K562 (cell line): ENCODE measurements around the gene PREB. TPM values are rescaled to one million over a fixed set of nuclear protein-coding genes. Genes with fewer than 3 reads are reported as not detected.

Experiments
- E2F3 ChIP-seq: fragments of 250-450 bp; sonication (Bioruptor Pico); IDR thresholded peaks from 2 replicates; pipeline ENCODE4 v1.4.0; 2020; ENCODE audit warnings: mild to moderate bottlenecking
- ERF ChIP-seq: fragments of 450-650 bp; formaldehyde crosslinking; IDR thresholded peaks from 2 replicates; pipeline ENCODE4 v1.4.0; 2020; ENCODE audit warnings: mild to moderate bottlenecking, mixed read lengths
- GABPA ChIP-seq: fragments of 200-800 bp; sonication (Bioruptor generic); conservative IDR thresholded peaks from 2 replicates; pipeline ENCODE4 v1.6.1; 2016; ENCODE audit warnings: low read depth, missing genetic modification characterization, missing compliant biosample characterization
- GATA2 ChIP-seq: sonication (generic); formaldehyde crosslinking; IDR thresholded peaks from 2 replicates; pipeline ENCODE4 v1.4.0; 2020; ENCODE audit warnings: mild to moderate bottlenecking, missing genetic modification reagents
- HDAC1 ChIP-seq, 2 experiments: fragments of 450-650 bp; IDR thresholded peaks; 2 replicates each; pipeline ENCODE4 v1.6.1; 2016 to 2017; ENCODE audit warnings: inconsistent platforms in 1 of 2, mild to moderate bottlenecking in 1 of 2, moderate library complexity in 1 of 2
- KDM2B ChIP-seq: fragments of 250-450 bp; sonication (Bioruptor Pico); IDR thresholded peaks from 2 replicates; pipeline ENCODE4 v1.8.0; 2021; ENCODE audit warnings: mild to moderate bottlenecking, moderate library complexity
- L3MBTL2 ChIP-seq: fragments of 450-650 bp; IDR thresholded peaks from 2 replicates; pipeline ENCODE4 v1.6.1; 2016; ENCODE audit warnings: mild to moderate bottlenecking, moderate library complexity
- LEF1 ChIP-seq: fragments of 450-650 bp; IDR thresholded peaks from 2 replicates; pipeline ENCODE4 v1.6.1; 2016; ENCODE audit warnings: mild to moderate bottlenecking
- MAX ChIP-seq: sonication (generic); formaldehyde crosslinking; IDR thresholded peaks from 2 replicates; pipeline ENCODE4 v1.9.0; 2022; ENCODE audit warnings: mild to moderate bottlenecking, missing genetic modification reagents
- NFE2L1 ChIP-seq: fragments of 450-650 bp; IDR thresholded peaks from 2 replicates; pipeline ENCODE4 v1.6.1; 2016; ENCODE audit warnings: missing genetic modification characterization, low read depth, mild to moderate bottlenecking, missing compliant biosample characterization, moderate library complexity, borderline replicate concordance
- SMAD4 ChIP-seq: fragments of 250-450 bp; sonication (Bioruptor Pico); conservative IDR thresholded peaks from 2 replicates; pipeline ENCODE4 v1.8.0; 2021; ENCODE audit warnings: inconsistent platforms, mild to moderate bottlenecking, moderate library complexity
- TCF3 ChIP-seq: sonication (generic); formaldehyde crosslinking; IDR thresholded peaks from 2 replicates; pipeline ENCODE4 v1.4.0; 2020; ENCODE audit warnings: mild to moderate bottlenecking, missing genetic modification reagents
- TRIM28 ChIP-seq: fragments of 450-650 bp; IDR thresholded peaks from 2 replicates; pipeline ENCODE4 v1.6.1; 2017
- ZFP1 ChIP-seq: fragments of 450-650 bp; formaldehyde crosslinking; IDR thresholded peaks from 2 replicates; pipeline ENCODE4 v1.4.0; 2020; ENCODE audit warnings: mild to moderate bottlenecking, mixed read lengths
- ZFX ChIP-seq: sonication (generic); formaldehyde crosslinking; IDR thresholded peaks from 2 replicates; pipeline ENCODE4 v1.8.0; 2022; ENCODE audit warnings: mild to moderate bottlenecking, missing genetic modification reagents, moderate library complexity
- ZNF239 ChIP-seq: fragments of 250-450 bp; sonication (Bioruptor Pico); IDR thresholded peaks from 2 replicates; pipeline ENCODE4 v1.4.0; 2020; ENCODE audit warnings: mild to moderate bottlenecking
- ZNF324 ChIP-seq: fragments of 250-450 bp; sonication (Bioruptor Pico); IDR thresholded peaks from 2 replicates; pipeline ENCODE4 v1.4.0; 2020; ENCODE audit warnings: mild to moderate bottlenecking
- ZNF395 ChIP-seq: fragments of 200-800 bp; sonication (Bioruptor generic); IDR thresholded peaks from 2 replicates; pipeline ENCODE4 v1.6.1; 2017; ENCODE audit warnings: missing genetic modification characterization, missing compliant biosample characterization
- ZNF444 ChIP-seq: fragments of 250-450 bp; sonication (Bioruptor Pico); IDR thresholded peaks from 2 replicates; pipeline ENCODE4 v1.4.0; 2020; ENCODE audit warnings: mild to moderate bottlenecking, moderate library complexity
- ZNF445 ChIP-seq: fragments of 250-450 bp; sonication (Bioruptor Pico); IDR thresholded peaks from 2 replicates; pipeline ENCODE4 v1.4.0; 2020; ENCODE audit warnings: low read depth, mild to moderate bottlenecking, moderate library complexity
- ZNF644 ChIP-seq: fragments of 200-800 bp; sonication (Bioruptor generic); IDR thresholded peaks from 2 replicates; pipeline ENCODE4 v1.6.1; 2016; ENCODE audit warnings: low read depth, missing genetic modification characterization, missing compliant biosample characterization
- polyA plus RNA-seq, 8 experiments: library from polyadenylated mRNA; depleted of rRNA in 4 of 8; stranded (reverse) in 5 of 8; unstranded in 3 of 8; fragments of >200 nt; fragmentation: Nextera tagmentation in 2 of 8; fragmentation: Illumina TruSeq in 1 of 8; extraction: Ambion mirVana in 2 of 8; extraction: Trizol in 1 of 8; gene quantifications; 2 replicates each; pipeline versions ENCODE4 v1.2.1 to v1.2.3, GENCODE V29; 2011 to 2014; ENCODE audit warnings: inconsistent platforms in 1 of 8, missing spikeins in 1 of 8
- total RNA-seq, 7 experiments: library from RNA; depleted of rRNA in 6 of 7; stranded (reverse); fragments of >200 nt in 6 of 7; fragmentation: Illumina TruSeq in 2 of 7; extraction: Trizol in 2 of 7; gene quantifications; 2 replicates each; pipeline versions ENCODE4 v1.2.1 to v1.2.3, GENCODE V29; 2011 to 2021; ENCODE audit warnings: low replicate concordance in 1 of 7
- TF ChIP-seq, protein P1 (sequence below): fragments of 450-650 bp; IDR thresholded peaks from 2 replicates; pipeline ENCODE4 v1.6.1; 2014; ENCODE audit warnings: low read depth, mild to moderate bottlenecking, moderate library complexity, borderline replicate concordance
- TF ChIP-seq, protein P2 (sequence below): IDR thresholded peaks from 3 replicates; pipeline ENCODE4 v1.6.1; 2011; ENCODE audit warnings: borderline replicate concordance, mild to moderate bottlenecking, moderate library complexity; ENCODE audit not compliant: insufficient read length; ENCODE audit errors: extremely low read depth

The PREB gene
- total and polyA plus RNA-seq, 9 of the 15 experiments (the other 6 are each of a cell fraction or from before 2014, with no cell fraction given), result 35.1 to 84.2 (median 67.2) TPM

DNA sequence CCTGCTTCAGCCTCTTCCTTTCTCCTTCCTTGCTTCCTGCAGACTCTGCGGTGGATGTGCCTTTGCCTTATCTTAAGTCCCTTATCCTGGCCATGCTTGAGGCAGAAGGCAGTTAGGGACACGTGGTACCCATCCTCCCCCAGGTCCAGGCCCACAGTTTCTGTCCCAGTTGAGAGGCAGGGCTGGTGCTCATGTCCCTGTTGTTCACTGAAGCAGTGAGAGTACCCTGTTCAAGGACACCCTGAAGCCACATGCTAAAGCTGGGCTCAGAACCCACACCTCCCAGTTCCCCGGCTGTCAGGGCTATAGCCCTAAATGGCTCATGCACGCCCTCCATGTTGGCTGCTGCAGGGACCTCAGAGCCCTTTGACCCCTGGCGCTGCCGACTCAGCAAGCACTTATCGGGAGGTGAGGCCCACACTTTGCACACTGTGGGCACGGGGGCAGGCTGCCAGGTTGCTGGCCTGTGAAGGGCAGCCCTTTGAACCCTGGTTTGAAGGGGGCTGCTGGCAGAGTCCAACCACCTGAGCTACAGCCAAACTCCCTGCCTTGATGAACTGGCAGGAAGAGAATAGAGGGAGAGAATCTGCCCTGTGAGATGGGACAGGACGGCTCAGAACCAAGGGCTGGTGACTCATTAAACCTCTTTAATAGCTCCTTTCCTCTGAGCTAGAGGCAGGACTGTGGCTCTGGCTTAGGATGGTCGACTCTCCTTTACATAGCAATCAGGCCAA, 41.6 kb downstream of the PREB start (continued):
- TF ChIP-seq GATA2 (peak; percentile 69), ZNF445 (CRISPR knock-in tag) (no peak), SMAD4 (peak; percentile 91), HDAC1 (IDR thresholded peaks at IDR 0.05) (peak in 1 of 2 experiments; percentile 86; a peak in 1 of 4 replicates), ZFP1 (CRISPR knock-in tag) (0 out of 2 replicates have a peak, but pooled peaks have one; percentile 1), ZNF239 (CRISPR knock-in tag) (peak; percentile 70; the same call in 1 of the 2 replicates), TRIM28 (no peak), KDM2B (CRISPR knock-in tag) (no peak), TCF3 (CRISPR knock-in tag) (peak; percentile 87), ZNF444 (CRISPR knock-in tag) (peak; percentile 61; the same call in 1 of the 2 replicates), ZNF395 (CRISPR knock-in tag) (peak; percentile 91), ZFX (CRISPR knock-in tag) (peak; percentile 22; the same call in 1 of the 2 replicates), L3MBTL2 (peak; percentile 96), ZNF324 (CRISPR knock-in tag) (peak; percentile 23; the same call in 1 of the 2 replicates), E2F3 (CRISPR knock-in tag) (peak; percentile 56), NFE2L1 (tag) (no peak), GABPA (peak; percentile 29; the same call in 1 of the 2 replicates), LEF1 (peak; percentile 75), ZNF644 (tag) (peak; percentile 54; the same call in 1 of the 2 replicates), ERF (CRISPR knock-in tag) (0 out of 2 replicates have a peak, but pooled peaks have one; percentile 61), MAX (CRISPR knock-in tag) (peak; percentile 97)
- TF ChIP-seq, protein P1, sequence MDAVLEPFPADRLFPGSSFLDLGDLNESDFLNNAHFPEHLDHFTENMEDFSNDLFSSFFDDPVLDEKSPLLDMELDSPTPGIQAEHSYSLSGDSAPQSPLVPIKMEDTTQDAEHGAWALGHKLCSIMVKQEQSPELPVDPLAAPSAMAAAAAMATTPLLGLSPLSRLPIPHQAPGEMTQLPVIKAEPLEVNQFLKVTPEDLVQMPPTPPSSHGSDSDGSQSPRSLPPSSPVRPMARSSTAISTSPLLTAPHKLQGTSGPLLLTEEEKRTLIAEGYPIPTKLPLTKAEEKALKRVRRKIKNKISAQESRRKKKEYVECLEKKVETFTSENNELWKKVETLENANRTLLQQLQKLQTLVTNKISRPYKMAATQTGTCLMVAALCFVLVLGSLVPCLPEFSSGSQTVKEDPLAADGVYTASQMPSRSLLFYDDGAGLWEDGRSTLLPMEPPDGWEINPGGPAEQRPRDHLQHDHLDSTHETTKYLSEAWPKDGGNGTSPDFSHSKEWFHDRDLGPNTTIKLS, result peak; percentile 72
- TF ChIP-seq, protein P2, sequence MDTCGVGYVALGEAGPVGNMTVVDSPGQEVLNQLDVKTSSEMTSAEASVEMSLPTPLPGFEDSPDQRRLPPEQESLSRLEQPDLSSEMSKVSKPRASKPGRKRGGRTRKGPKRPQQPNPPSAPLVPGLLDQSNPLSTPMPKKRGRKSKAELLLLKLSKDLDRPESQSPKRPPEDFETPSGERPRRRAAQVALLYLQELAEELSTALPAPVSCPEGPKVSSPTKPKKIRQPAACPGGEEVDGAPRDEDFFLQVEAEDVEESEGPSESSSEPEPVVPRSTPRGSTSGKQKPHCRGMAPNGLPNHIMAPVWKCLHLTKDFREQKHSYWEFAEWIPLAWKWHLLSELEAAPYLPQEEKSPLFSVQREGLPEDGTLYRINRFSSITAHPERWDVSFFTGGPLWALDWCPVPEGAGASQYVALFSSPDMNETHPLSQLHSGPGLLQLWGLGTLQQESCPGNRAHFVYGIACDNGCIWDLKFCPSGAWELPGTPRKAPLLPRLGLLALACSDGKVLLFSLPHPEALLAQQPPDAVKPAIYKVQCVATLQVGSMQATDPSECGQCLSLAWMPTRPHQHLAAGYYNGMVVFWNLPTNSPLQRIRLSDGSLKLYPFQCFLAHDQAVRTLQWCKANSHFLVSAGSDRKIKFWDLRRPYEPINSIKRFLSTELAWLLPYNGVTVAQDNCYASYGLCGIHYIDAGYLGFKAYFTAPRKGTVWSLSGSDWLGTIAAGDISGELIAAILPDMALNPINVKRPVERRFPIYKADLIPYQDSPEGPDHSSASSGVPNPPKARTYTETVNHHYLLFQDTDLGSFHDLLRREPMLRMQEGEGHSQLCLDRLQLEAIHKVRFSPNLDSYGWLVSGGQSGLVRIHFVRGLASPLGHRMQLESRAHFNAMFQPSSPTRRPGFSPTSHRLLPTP, result no peak
